ENCODE measurements around the gene DDX31.
A peak's percentile ranks its signal among the peaks of the same experiment; 100 is the strongest.

Gene DDX31

GRCh38 chr9:132559711-132560110 lies 110.1 kb downstream of the DDX31 start:
- Histone ChIP-seq H3K27me3 (ENCODE audit: low read depth) (peaks cover 36% of the 10 kb centered on the region), H3K36me3 (replicated peaks) (no peaks in the 10 kb centered on the region), H3K4me1 (no peaks in the 10 kb centered on the region), H3K9me3 (no peaks in the 10 kb centered on the region), H3K4me3 (no peak overlapping the region)
- in situ Hi-C loops (cut with MboI; ENCODE audit: low sequenced_read_pairs) = no loop called here
- DNase-seq (ENCODE audit: low spot score in 2 of 2) = no peak

DNA sequence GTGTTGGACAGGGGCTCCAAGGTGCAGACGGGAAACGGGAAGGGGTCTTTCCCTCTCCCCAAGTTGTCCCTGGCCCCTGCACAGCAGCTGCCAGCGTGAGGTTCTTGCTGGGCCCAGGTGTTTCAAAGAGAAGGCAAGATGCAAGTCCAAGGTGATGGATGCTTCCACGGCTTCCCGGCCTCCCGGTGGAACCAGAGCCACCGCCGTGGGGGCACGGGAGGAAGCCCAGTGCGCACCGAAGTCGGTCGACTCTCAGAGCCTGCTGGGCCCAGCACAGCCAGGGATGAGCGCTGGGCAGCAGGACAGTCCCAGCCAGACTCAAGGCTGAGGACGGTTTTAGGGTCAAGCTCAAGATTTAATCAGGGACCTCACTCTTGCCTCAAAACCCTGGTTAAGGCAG lies 112.6 kb downstream of the DDX31 start:
- Histone ChIP-seq H3K4me1 (no peaks in the 10 kb centered on the region), H3K4me3 (no peak overlapping the region), H3K36me3 (replicated peaks) (no peaks in the 10 kb centered on the region), H3K27me3 (ENCODE audit: low read depth) (peaks cover 33% of the 10 kb centered on the region), H3K9me3 (no peaks in the 10 kb centered on the region)
- DNase-seq (ENCODE audit: low spot score in 2 of 2) = no peak
- in situ Hi-C loops (cut with MboI; ENCODE audit: low sequenced_read_pairs) = no loop called here

DNA sequence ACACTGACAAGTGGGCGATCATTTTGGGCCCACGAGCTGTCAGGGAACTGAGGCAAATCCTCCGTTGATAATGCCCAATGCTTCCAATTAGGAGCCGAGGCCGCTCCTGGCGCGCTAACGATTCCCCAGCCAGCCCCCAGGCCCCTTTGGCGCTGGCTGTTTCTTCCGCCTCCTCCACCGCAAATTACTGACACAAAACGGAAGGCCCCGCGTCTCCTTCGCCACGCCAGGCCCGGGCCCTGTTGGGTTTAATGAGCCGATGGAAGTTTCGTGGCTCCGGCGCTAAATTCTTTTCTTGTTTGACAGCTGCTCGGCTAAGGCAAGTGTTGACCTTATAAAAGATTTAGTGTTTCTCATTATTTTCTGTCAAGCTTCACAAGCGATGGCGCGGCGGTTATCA lies 113.1 kb downstream of the DDX31 start:
- Histone ChIP-seq H3K27me3 (ENCODE audit: low read depth) (peaks cover 29% of the 10 kb centered on the region), H3K9me3 (no peaks in the 10 kb centered on the region), H3K36me3 (replicated peaks) (no peaks in the 10 kb centered on the region), H3K4me1 (no peaks in the 10 kb centered on the region), H3K4me3 (no peak overlapping the region)
- DNase-seq (ENCODE audit: low spot score in 2 of 2) = no peak
- in situ Hi-C loops (cut with MboI; ENCODE audit: low sequenced_read_pairs) = no loop called here

DNA sequence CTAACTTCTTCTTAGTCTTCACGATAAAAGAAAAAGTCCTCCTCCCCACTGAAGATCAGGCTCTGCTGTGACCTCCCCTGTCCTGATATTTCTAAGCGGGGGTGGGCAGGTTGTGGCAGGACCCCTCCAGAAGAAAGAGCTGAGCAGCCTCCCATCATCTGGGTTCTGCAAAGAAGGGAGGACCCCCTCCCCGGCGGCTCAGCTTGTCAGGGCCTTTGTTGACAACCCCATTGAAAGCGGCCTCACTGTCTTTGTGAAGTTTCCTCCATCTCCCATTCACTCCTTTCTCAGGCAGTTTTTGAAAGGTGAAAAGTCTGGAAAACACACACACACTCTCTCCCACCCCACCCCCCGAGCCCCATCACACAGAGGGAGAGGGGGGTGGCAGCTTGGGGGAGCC lies 113.5 kb downstream of the DDX31 start:
- Histone ChIP-seq H3K4me1 (no peaks in the 10 kb centered on the region), H3K27me3 (ENCODE audit: low read depth) (peaks cover 24% of the 10 kb centered on the region), H3K9me3 (no peaks in the 10 kb centered on the region), H3K36me3 (replicated peaks) (no peaks in the 10 kb centered on the region), H3K4me3 (no peak overlapping the region)
- in situ Hi-C loops (cut with MboI; ENCODE audit: low sequenced_read_pairs) = no loop called here
- DNase-seq (ENCODE audit: low spot score in 2 of 2) = no peak

DNA sequence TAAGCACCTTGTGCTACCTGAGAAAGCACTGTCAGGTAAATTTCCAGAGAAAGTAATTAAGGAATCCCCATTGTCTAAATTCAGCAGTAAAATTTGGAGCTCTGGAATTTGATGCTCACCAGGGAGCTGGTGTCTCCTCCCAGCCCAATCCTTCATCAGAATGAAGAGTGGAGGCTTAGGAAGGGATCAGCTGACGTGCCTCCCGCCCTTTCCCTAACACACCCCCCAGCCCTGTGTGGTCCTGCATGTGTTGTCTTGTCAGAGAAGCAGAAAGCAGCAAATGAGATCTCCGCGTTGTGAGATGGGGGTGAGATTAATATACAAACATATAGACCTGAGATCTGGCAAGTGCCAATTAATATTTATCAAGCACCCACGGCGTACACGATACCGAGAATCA lies 114.3 kb downstream of the DDX31 start:
- Histone ChIP-seq H3K4me3 (no peak overlapping the region), H3K36me3 (replicated peaks) (no peaks in the 10 kb centered on the region), H3K4me1 (no peaks in the 10 kb centered on the region), H3K9me3 (no peaks in the 10 kb centered on the region), H3K27me3 (ENCODE audit: low read depth) (peaks cover 17% of the 10 kb centered on the region)
- in situ Hi-C loops (cut with MboI; ENCODE audit: low sequenced_read_pairs) = no loop called here
- no peak for DNase-seq (ENCODE audit: low spot score in 2 of 2)

GRCh38 chr9:132554755-132555154 lies 115.0 kb downstream of the DDX31 start:
- H3K27me3 ChIP-seq (ENCODE audit: low read depth) = peaks cover 9% of the 10 kb centered on the region
- no peaks in the 10 kb centered on the region for H3K9me3 ChIP-seq
- no peak for DNase-seq (ENCODE audit: low spot score in 2 of 2)
- in situ Hi-C loops (cut with MboI; ENCODE audit: low sequenced_read_pairs) = no loop called here
- H3K36me3 ChIP-seq (replicated peaks) = no peaks in the 10 kb centered on the region
- H3K4me1 ChIP-seq = no peaks in the 10 kb centered on the region
- H3K4me3 ChIP-seq = no peak overlapping the region

GRCh38 chr9:132552041-132552440 lies 117.7 kb downstream of the DDX31 start:
- in situ Hi-C loops (cut with MboI; ENCODE audit: low sequenced_read_pairs) = no loop called here
- no peaks in the 10 kb centered on the region for H3K9me3 ChIP-seq
- no peaks in the 10 kb centered on the region for H3K27me3 ChIP-seq (ENCODE audit: low read depth)
- H3K36me3 ChIP-seq (replicated peaks) = no peaks in the 10 kb centered on the region
- no peak overlapping the region for H3K4me3 ChIP-seq
- DNase-seq (ENCODE audit: low spot score in 2 of 2) = no peak
- H3K4me1 ChIP-seq = no peaks in the 10 kb centered on the region

DNA sequence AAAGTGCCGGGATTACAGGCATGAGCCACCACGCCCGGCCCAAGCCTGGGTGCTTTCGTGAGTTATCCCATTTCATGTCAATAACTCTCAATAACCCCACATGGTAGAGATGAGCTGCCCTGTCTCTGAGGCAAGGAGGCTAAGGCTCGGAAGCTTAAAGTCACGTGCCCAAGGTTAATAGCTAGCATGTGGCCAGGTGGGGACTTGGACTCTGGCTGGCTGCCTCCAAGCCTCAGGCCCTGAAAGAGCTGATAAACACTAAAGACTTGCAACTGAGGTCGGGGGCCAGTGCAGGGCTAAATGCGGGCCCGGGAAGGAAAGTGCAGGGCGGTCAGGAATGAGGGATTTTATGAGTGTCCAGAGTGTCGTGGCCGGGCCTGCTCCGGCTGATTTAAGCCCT lies 118.2 kb downstream of the DDX31 start:
- in situ Hi-C loops (cut with MboI; ENCODE audit: low sequenced_read_pairs) = no loop called here
- no peak overlapping the region for H3K4me3 ChIP-seq
- peaks cover 2% of the 10 kb centered on the region for H3K4me1 ChIP-seq
- H3K9me3 ChIP-seq = no peaks in the 10 kb centered on the region
- no peaks in the 10 kb centered on the region for H3K27me3 ChIP-seq (ENCODE audit: low read depth)
- no peak for DNase-seq (ENCODE audit: low spot score in 2 of 2)
- H3K36me3 ChIP-seq (replicated peaks) = no peaks in the 10 kb centered on the region

DNA sequence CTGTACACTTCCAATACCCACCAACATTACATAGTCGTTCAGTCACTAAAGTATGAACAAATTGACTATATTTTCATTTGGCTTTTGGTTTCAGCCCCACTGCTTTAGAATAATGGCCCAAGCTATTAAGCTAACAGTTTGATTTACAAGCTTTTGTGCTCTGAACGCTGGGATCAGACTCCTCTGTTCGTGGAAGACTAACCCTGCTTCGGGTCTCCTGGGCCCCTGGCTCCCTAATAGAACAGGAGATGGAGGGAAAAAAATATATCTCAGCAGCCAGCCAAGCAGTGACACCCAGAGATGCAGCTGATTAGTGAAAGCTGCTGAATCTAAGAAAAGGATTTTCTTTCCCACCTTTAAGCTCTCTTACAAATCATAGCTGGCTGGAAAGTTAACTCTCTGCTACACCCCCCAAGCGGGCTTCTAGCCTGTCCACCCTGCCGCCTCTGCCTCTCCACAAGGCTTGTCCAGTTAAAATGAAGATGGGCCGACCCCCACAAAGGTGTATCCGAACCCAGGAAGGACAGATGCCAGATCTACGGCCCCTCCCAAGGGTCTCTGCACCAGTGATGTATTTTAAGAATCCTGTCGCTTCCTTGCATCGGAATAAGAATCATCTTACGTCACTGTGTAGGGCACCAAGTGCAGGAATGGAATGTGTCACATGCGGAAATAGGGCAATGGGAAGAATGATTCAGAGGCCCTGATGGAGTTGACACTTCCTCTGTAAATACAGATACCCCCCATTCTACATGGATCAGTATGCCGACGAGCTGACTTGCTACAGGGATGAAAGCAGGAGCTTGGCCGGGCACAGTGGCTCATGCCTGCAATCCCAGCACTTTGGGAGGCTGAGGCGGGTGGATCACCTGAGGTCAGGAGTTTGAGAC lies 120.8 kb downstream of the DDX31 start:
- in situ Hi-C loops (cut with MboI; ENCODE audit: low sequenced_read_pairs) = no loop called here
- Histone ChIP-seq H3K27me3 (ENCODE audit: low read depth) (no peaks in the 10 kb centered on the region), H3K4me3 (no peak overlapping the region), H3K36me3 (replicated peaks) (no peaks in the 10 kb centered on the region), H3K9me3 (no peaks in the 10 kb centered on the region), H3K4me1 (peaks cover 9% of the 10 kb centered on the region)
- DNase-seq (ENCODE audit: low spot score in 2 of 2) = no peak

DNA sequence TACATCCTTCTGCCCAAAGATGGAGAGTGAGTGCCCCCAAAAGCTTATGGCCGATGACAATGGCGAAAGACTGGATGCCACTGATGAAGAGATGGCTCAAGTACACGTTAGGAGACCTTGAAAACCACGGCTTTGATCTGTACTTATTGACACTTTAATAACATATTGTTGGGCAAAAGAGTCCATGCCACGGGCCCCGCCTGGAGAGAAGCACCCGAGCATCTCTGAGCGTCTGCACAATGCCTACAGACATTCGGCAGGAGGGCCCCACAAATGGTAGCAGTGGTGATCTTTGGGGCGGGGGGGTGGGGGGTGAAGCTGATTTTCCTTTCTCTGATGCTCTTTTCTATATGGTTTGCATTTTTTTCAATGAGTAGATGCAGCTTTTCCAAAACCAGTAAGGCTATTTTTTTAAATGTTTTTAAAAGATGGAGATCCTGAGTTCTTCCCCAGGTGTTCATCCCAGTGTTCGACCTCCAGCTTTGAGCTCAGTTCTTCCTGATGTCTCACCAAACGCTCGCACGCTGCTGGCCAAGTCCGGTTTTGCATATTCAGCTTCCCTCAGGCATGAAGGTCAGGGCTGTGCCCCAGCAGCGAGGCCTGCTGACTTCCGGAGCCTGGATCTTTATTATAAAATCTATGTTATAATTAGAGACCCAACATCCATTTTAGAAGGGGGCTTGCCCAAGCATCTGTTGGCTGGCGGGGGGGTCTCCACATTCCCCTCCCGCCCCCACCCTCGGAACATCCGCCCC lies 121.6 kb downstream of the DDX31 start:
- no peak overlapping the region for H3K4me3 ChIP-seq
- no peaks in the 10 kb centered on the region for H3K27me3 ChIP-seq (ENCODE audit: low read depth)
- H3K9me3 ChIP-seq = no peaks in the 10 kb centered on the region
- in situ Hi-C loops (cut with MboI; ENCODE audit: low sequenced_read_pairs) = no loop called here
- peaks cover 9% of the 10 kb centered on the region for H3K4me1 ChIP-seq
- no peak for DNase-seq (ENCODE audit: low spot score in 2 of 2)
- H3K36me3 ChIP-seq (replicated peaks) = no peaks in the 10 kb centered on the region

- no peaks in the 10 kb centered on the region for H3K27me3 ChIP-seq (ENCODE audit: low read depth)
These were observed 122.3 kb downstream of the DDX31 start for GRCh38 chr9:132547436-132547835.

GRCh38 chr9:132547052-132547431 lies 122.7 kb downstream of the DDX31 start:
- H3K4me3 ChIP-seq = no peak overlapping the region
- no peaks in the 10 kb centered on the region for H3K27me3 ChIP-seq (ENCODE audit: low read depth)
- in situ Hi-C loops (cut with MboI; ENCODE audit: low sequenced_read_pairs) = no loop called here
- H3K4me1 ChIP-seq = peaks cover 9% of the 10 kb centered on the region
- H3K9me3 ChIP-seq = no peaks in the 10 kb centered on the region
- no peaks in the 10 kb centered on the region for H3K36me3 ChIP-seq (replicated peaks)
- DNase-seq (ENCODE audit: low spot score in 2 of 2) = no peak

More at GRCh38 chr9:132547436-132547835, 122.3 kb downstream of the DDX31 start:
- Histone ChIP-seq H3K9me3 (no peaks in the 10 kb centered on the region), H3K36me3 (replicated peaks) (no peaks in the 10 kb centered on the region), H3K4me3 (no peak overlapping the region), H3K4me1 (peaks cover 9% of the 10 kb centered on the region)
- no peak for DNase-seq (ENCODE audit: low spot score in 2 of 2)
- in situ Hi-C loops (cut with MboI; ENCODE audit: low sequenced_read_pairs) = no loop called here

- Histone ChIP-seq H3K4me3 (peak overlapping the region; percentile 6), H3K27me3 (ENCODE audit: low read depth) (no peaks in the 10 kb centered on the region), H3K9me3 (no peaks in the 10 kb centered on the region), H3K36me3 (replicated peaks) (no peaks in the 10 kb centered on the region), H3K4me1 (peaks cover 9% of the 10 kb centered on the region)
- in situ Hi-C loops (cut with MboI; ENCODE audit: low sequenced_read_pairs) = no loop called here
- DNase-seq (ENCODE audit: low spot score in 2 of 2) = peak; percentile 57 to 82
These were observed 123.4 kb downstream of the DDX31 start for GRCh38 chr9:132546148-132547051.

Data from HAP-1 (cell line).